Stimulated activated CD8-positive, alpha-beta memory T cell treated with anti-CD3 and anti-CD28 coated beads, Interleukin-4, amount 100 ng/mL, for 1 hour (primary cell): ENCODE data around the gene FOXD2.
"Not testable (repeated sequence)": the region's sequence is repeated elsewhere in the genome, so short reads cannot be mapped to it uniquely, and the experiment has no call there.

Experiments used
- DNase-seq, 2 donors: peaks; one replicate each; pipeline ENCODE4 v3.0.0-alpha.2; 2020; ENCODE audit warnings: low read depth in 2 of 2, low spot score in 1 of 2

The FOXD2 gene

GRCh38 chr1:47439017-47439818, 1.4 kb downstream of the FOXD2 start:
- no peak for DNase-seq

- no peak for DNase-seq
Observed at GRCh38 chr1:47439819-47440598, 2.2 kb downstream of the FOXD2 start.

GRCh38 chr1:47440599-47441081, 2.8 kb downstream of the FOXD2 start:
- DNase-seq = no peak

- DNase-seq = no peak
Observed at GRCh38 chr1:47441450-47442106, 3.7 kb downstream of the FOXD2 start.

GRCh38 chr1:47442202-47442601, 4.4 kb downstream of the FOXD2 start:
- DNase-seq = no peak

GRCh38 chr1:47442842-47443529, 5.1 kb downstream of the FOXD2 start:
- no peak for DNase-seq

GRCh38 chr1:47443530-47444296, 5.9 kb downstream of the FOXD2 start:
- no peak for DNase-seq

- DNase-seq = no peak
Observed at GRCh38 chr1:47444297-47444561, 6.4 kb downstream of the FOXD2 start.

- no peak for DNase-seq
Observed at GRCh38 chr1:47444562-47445465, 7.0 kb downstream of the FOXD2 start.

GRCh38 chr1:47445823-47446550, 8.1 kb downstream of the FOXD2 start:
- no peak for DNase-seq

- DNase-seq = no peak
Observed at GRCh38 chr1:47448462-47449222, 10.8 kb downstream of the FOXD2 start.

- no peak for DNase-seq
Observed at GRCh38 chr1:47449822-47450552, 12.1 kb downstream of the FOXD2 start.

- no peak for DNase-seq
Observed at GRCh38 chr1:47450606-47451005, 12.8 kb downstream of the FOXD2 start.

GRCh38 chr1:47452426-47452825, 14.6 kb downstream of the FOXD2 start:
- DNase-seq = no peak

GRCh38 chr1:47453910-47454309, 16.1 kb downstream of the FOXD2 start:
- not testable (repeated sequence) for DNase-seq

GRCh38 chr1:47456250-47456649, 18.4 kb downstream of the FOXD2 start:
- no peak for DNase-seq

GRCh38 chr1:47457547-47457946, 19.7 kb downstream of the FOXD2 start:
- DNase-seq = not testable (repeated sequence)
